Panc1 (cell line): ENCODE results near the gene ERCC6L. TPM values are rescaled to one million over a fixed set of nuclear protein-coding genes. Genes with fewer than 3 reads are reported as not detected.
A peak's percentile ranks its signal among the peaks of the same experiment; 100 is the strongest.
"Not testable (repeated sequence)": the region's sequence is repeated elsewhere in the genome, so short reads cannot be mapped to it uniquely, and the experiment has no call there.

ENCODE experiments used
- ATAC-seq: fragments of 200-7000 bp; cut with Tn5 transposase; 2 replicates; pipeline ENCODE4 v1.9.1; 2020; ENCODE audit warnings: mild to moderate bottlenecking, moderate library complexity
- BruUV-seq: library from RNA; stranded (reverse); fragments of 400-500 nt; replicated peaks from 2 replicates; lab custom pipeline; 2021; lab: Mats Ljungman, UMichigan
- CTCF ChIA-PET: fragments of 300-600 bp; sonication (Branson Sonifier 250); formaldehyde crosslinking; loops from one replicate; lab custom pipeline; 2022; ENCODE audit warnings: antibody characterized with exemption; lab: Charles Lee
- POLR2A ChIA-PET: fragments of 300-600 bp; sonication (Branson Sonifier 250); formaldehyde crosslinking; loops from one replicate; lab custom pipeline; 2022; ENCODE audit warnings: antibody characterized with exemption; lab: Charles Lee
- DNase-seq: peaks from one replicate; pipeline ENCODE4 v3.0.0-alpha.2; 2010; ENCODE audit warnings: low read depth, low spot score
- H3K27ac ChIP-seq: 2 replicates; pipeline ENCODE4 v1.5.1; 2011; ENCODE audit warnings: mild to moderate bottlenecking, low read length, inconsistent platforms
- H3K27me3 ChIP-seq: fragments of 200-500 bp; sonication (Bioruptor generic); 2 replicates; pipeline ENCODE4 v1.6.0; 2014; ENCODE audit warnings: low read length, inconsistent platforms; ENCODE audit not compliant: control insufficient read depth, insufficient read depth
- H3K36me3 ChIP-seq: fragments of 200-500 bp; sonication (Bioruptor generic); 2 replicates; pipeline ENCODE4 v1.5.1; 2014; ENCODE audit warnings: inconsistent platforms, mild to moderate bottlenecking, low read length, moderate library complexity; ENCODE audit not compliant: control insufficient read depth, insufficient read depth
- H3K4me1 ChIP-seq: 2 replicates; pipeline ENCODE4 v1.5.1; 2011; ENCODE audit warnings: inconsistent platforms, mild to moderate bottlenecking, low read length, moderate library complexity; ENCODE audit not compliant: control insufficient read depth, insufficient read depth
- H3K4me3 ChIP-seq, 2 experiments: 2 replicates each; pipeline ENCODE4 v1.5.1; 2011 to 2012; ENCODE audit warnings: low read depth in 2 of 2, low read length in 2 of 2, mild to moderate bottlenecking in 2 of 2, inconsistent platforms in 1 of 2, moderate library complexity in 1 of 2
- H3K9me3 ChIP-seq: fragments of 200-500 bp; sonication (Bioruptor generic); 2 replicates; pipeline ENCODE4 v1.5.1; 2014; ENCODE audit warnings: low read depth, mild to moderate bottlenecking, inconsistent platforms, low read length, moderate library complexity; ENCODE audit not compliant: control insufficient read depth, insufficient read depth
- CTCF ChIP-seq: fragments of 450-650 bp; IDR thresholded peaks from 2 replicates; pipeline ENCODE4 v1.5.1; 2017; ENCODE audit warnings: mild to moderate bottlenecking
- POLR2AphosphoS5 ChIP-seq: IDR thresholded peaks from 2 replicates; pipeline ENCODE4 v1.6.1; 2012; ENCODE audit warnings: mild to moderate bottlenecking, low read depth, low read length, moderate library complexity
- REST ChIP-seq, 2 experiments: IDR thresholded peaks; 2 replicates each; pipeline ENCODE4 v1.6.1; 2011 to 2012; ENCODE audit warnings: low read depth in 2 of 2, control low read depth in 1 of 2, low read length in 1 of 2, mild to moderate bottlenecking in 1 of 2, moderate library complexity in 1 of 2; ENCODE audit not compliant: insufficient read depth in 1 of 2
- SIN3A ChIP-seq: IDR thresholded peaks from 2 replicates; pipeline ENCODE4 v1.6.1; 2012; ENCODE audit warnings: low read depth, mild to moderate bottlenecking, low read length, moderate library complexity, borderline replicate concordance; ENCODE audit not compliant: insufficient read depth
- TCF7L2 ChIP-seq: IDR thresholded peaks from 2 replicates; pipeline ENCODE4 v1.6.1; 2011; ENCODE audit warnings: mild to moderate bottlenecking, low read depth, low read length, inconsistent platforms
- in situ Hi-C: cut with HindIII; loops from 2 replicates; pipeline ENCODE4 v1.10.0; 2016; ENCODE audit warnings: low sequenced_read_pairs, low pct_unique_long_range_greater_than_20kb
- intact Hi-C: fragments of 100-400 bp; cut with micrococcal nuclease; formaldehyde crosslinking; loops from one replicate; pipeline ENCODE4 v1.10.0; 2022; ENCODE audit not compliant: unreplicated experiment
- total RNA-seq: library from RNA; stranded (reverse); gene quantifications from one replicate; pipeline ENCODE4 v1.2.1, GENCODE V29; 2021; ENCODE audit not compliant: unreplicated experiment

The ERCC6L gene
- total RNA-seq, 1 experiment from 2014 or later: 17.3 TPM

DNA sequence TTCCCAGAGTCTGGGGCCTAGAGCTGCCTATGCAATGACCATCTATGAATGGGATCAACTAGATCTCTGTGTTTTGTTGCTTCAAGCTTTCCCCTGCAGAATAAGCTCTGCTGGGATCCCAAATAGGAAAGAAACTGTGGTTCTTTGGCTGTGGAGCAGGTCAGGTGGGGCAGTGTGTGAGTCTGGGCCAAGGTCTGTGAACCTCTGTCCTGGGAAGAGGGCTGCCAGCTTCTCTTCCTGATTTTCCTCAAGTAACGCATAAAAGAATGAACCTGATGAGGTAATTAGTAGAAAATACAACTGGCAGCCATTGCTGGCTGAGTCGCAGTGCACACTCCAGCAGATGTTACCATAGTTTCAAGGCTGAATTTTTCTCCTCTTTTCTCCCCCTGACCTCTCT lies 61.8 kb downstream of the ERCC6L start:
- no peak for DNase-seq
- intact Hi-C loops: no loop called here
- H3K9me3 ChIP-seq: no peaks in the 10 kb centered on the region
- POLR2A ChIA-PET: no interaction called here
- in situ Hi-C loops: no loop called here
- no peak for ATAC-seq
- no peaks in the 10 kb centered on the region for H3K27me3 ChIP-seq
- H3K36me3 ChIP-seq: no peaks in the 10 kb centered on the region
- no TSS peak for BruUV-seq
- CTCF ChIA-PET: no interaction called here
- no peak overlapping the region for H3K27ac ChIP-seq
- no peak overlapping the region for H3K4me3 ChIP-seq
- H3K4me1 ChIP-seq: peaks cover 4% of the 10 kb centered on the region; the same call in 1 of the 2 replicates
- TF ChIP-seq REST (IDR thresholded peaks at IDR 0.05; ENCODE audit: insufficient read depth in 1 of 2, low read depth in 2 of 2, low read length in 1 of 2): no peak
- TF ChIP-seq TCF7L2: no peak

DNA sequence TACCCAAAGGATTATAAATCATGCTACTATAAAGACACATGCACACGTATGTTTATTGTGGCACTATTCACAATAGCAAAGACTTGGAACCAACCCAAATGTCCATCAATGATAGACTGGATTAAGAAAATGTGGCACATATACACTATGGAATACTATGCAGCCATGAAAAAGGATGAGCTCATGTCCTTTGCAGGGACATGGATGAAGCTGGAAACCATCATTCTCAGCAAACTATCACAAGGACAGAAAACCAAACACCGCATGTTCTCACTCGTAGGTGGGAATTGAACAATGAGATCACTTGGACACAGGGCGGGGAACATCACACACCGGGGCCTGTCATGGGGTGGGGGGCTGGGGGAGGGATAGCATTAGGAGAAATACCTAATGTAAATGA lies 62.5 kb downstream of the ERCC6L start:
- H3K9me3 ChIP-seq, CTCF ChIA-PET, H3K27me3 ChIP-seq, BruUV-seq, in situ Hi-C loops, ATAC-seq, H3K36me3 ChIP-seq, intact Hi-C loops, H3K27ac ChIP-seq, POLR2A ChIA-PET, H3K4me1 ChIP-seq, H3K4me3 ChIP-seq, DNase-seq: not testable (repeated sequence)

GRCh38 chrX:72169008-72169728 lies 69.7 kb downstream of the ERCC6L start:
- in situ Hi-C loops (no loop called here), intact Hi-C loops (no loop called here)
- ChIA-PET POLR2A (no interaction called here), CTCF (no interaction called here)
- Histone ChIP-seq H3K36me3 (no peaks in the 10 kb centered on the region), H3K4me3 (peak overlapping the region in 1 of 2 experiments; percentile 31; a peak in 2 of 4 replicates), H3K9me3 (no peaks in the 10 kb centered on the region), H3K27me3 (no peaks in the 10 kb centered on the region), H3K27ac (no peak overlapping the region), H3K4me1 (no peaks in the 10 kb centered on the region)
- DNase-seq: no peak
- no peak for TF ChIP-seq TCF7L2
- TF ChIP-seq POLR2AphosphoS5: no peak
- TF ChIP-seq SIN3A: no peak
- TF ChIP-seq REST (IDR thresholded peaks at IDR 0.05; ENCODE audit: insufficient read depth in 1 of 2, low read depth in 2 of 2, low read length in 1 of 2): no peak
- no peak for TF ChIP-seq CTCF
- BruUV-seq: no TSS peak
- ATAC-seq: no peak
